Activated T-helper 17 cell treated with anti-CD3 and anti-CD28 coated beads, Interleukin-2, amount 50 U/mL, for 72 hours (primary cell): ENCODE results near the gene FETUB. TPM values are rescaled to one million over a fixed set of nuclear protein-coding genes. Genes with fewer than 3 reads are reported as not detected.
A peak's percentile ranks its signal among the peaks of the same experiment; 100 is the strongest.

Experiments
- ATAC-seq: fragments of 150-1000 bp; cut with Tn5 transposase; replicated peaks from 2 replicates; pipeline ENCODE4 v1.10.0; 2021; ENCODE audit warnings: mild to moderate bottlenecking, moderate library complexity
- H3K27ac Mint-ChIP-seq: one replicate; pipeline ENCODE4 v1.8.0; 2022; ENCODE audit warnings: mixed read lengths
- H3K27me3 Mint-ChIP-seq: one replicate; pipeline ENCODE4 v1.8.0; 2022; ENCODE audit warnings: mixed read lengths
- H3K36me3 Mint-ChIP-seq: one replicate; pipeline ENCODE4 v1.8.0; 2022; ENCODE audit warnings: low read depth, mild to moderate bottlenecking, mixed read lengths
- H3K4me1 Mint-ChIP-seq: one replicate; pipeline ENCODE4 v1.8.0; 2022; ENCODE audit warnings: mixed read lengths
- H3K4me3 Mint-ChIP-seq: one replicate; pipeline ENCODE4 v1.8.0; 2022; ENCODE audit warnings: mild to moderate bottlenecking, mixed read lengths
- H3K9me3 Mint-ChIP-seq: one replicate; pipeline ENCODE4 v1.8.0; 2022; ENCODE audit warnings: mixed read lengths
- total RNA-seq, 2 donors: library from RNA; stranded (reverse); gene quantifications; one replicate each; pipeline ENCODE4 v1.2.3, GENCODE V29; 2022

FETUB gene
- total RNA-seq, 2 donors from 2014 or later = not detected

GRCh38 chr3:186638259-186638658 is 1.9 kb upstream of the FETUB start:
- no peak overlapping the region for H3K27ac Mint-ChIP-seq
- peaks cover 18% of the 10 kb centered on the region for H3K27me3 Mint-ChIP-seq
- H3K4me1 Mint-ChIP-seq = no peaks in the 10 kb centered on the region
- H3K9me3 Mint-ChIP-seq = no peaks in the 10 kb centered on the region
- no peak for ATAC-seq
- no peak overlapping the region for H3K4me3 Mint-ChIP-seq
- no peaks in the 10 kb centered on the region for H3K36me3 Mint-ChIP-seq

- H3K4me3 Mint-ChIP-seq = no peak overlapping the region
- H3K36me3 Mint-ChIP-seq = no peaks in the 10 kb centered on the region
- no peak for ATAC-seq
- no peaks in the 10 kb centered on the region for H3K4me1 Mint-ChIP-seq
- H3K9me3 Mint-ChIP-seq = no peaks in the 10 kb centered on the region
- H3K27me3 Mint-ChIP-seq = peaks cover 21% of the 10 kb centered on the region
- H3K27ac Mint-ChIP-seq = no peak overlapping the region
Measured at GRCh38 chr3:186640473-186640818, 247 bp downstream of the FETUB start.

GRCh38 chr3:186640929-186641328 is 730 bp downstream of the FETUB start:
- Mint-ChIP-seq H3K27ac (no peak overlapping the region), H3K27me3 (peaks cover 21% of the 10 kb centered on the region), H3K36me3 (no peaks in the 10 kb centered on the region), H3K9me3 (no peaks in the 10 kb centered on the region), H3K4me3 (no peak overlapping the region), H3K4me1 (no peaks in the 10 kb centered on the region)
- no peak for ATAC-seq

- H3K4me1 Mint-ChIP-seq = no peaks in the 10 kb centered on the region
- no peak overlapping the region for H3K4me3 Mint-ChIP-seq
- H3K9me3 Mint-ChIP-seq = no peaks in the 10 kb centered on the region
- peaks cover 22% of the 10 kb centered on the region for H3K27me3 Mint-ChIP-seq
- peak; percentile 64 for ATAC-seq
- no peaks in the 10 kb centered on the region for H3K36me3 Mint-ChIP-seq
- no peak overlapping the region for H3K27ac Mint-ChIP-seq
Measured at GRCh38 chr3:186642014-186642413, 1.8 kb downstream of the FETUB start.

- Mint-ChIP-seq H3K9me3 (no peaks in the 10 kb centered on the region), H3K27me3 (peaks cover 21% of the 10 kb centered on the region), H3K27ac (no peak overlapping the region), H3K4me1 (no peaks in the 10 kb centered on the region), H3K36me3 (no peaks in the 10 kb centered on the region), H3K4me3 (no peak overlapping the region)
- peak; percentile 90 for ATAC-seq
Measured at GRCh38 chr3:186643493-186643892, 3.3 kb downstream of the FETUB start.

- Mint-ChIP-seq H3K36me3 (no peaks in the 10 kb centered on the region), H3K27me3 (peaks cover 21% of the 10 kb centered on the region), H3K4me1 (no peaks in the 10 kb centered on the region), H3K9me3 (no peaks in the 10 kb centered on the region), H3K4me3 (no peak overlapping the region), H3K27ac (no peak overlapping the region)
- ATAC-seq = no peak
Measured at GRCh38 chr3:186644683-186645082, 4.5 kb downstream of the FETUB start.

GRCh38 chr3:186646106-186646505 is 5.9 kb downstream of the FETUB start:
- Mint-ChIP-seq H3K36me3 (no peaks in the 10 kb centered on the region), H3K27ac (no peak overlapping the region), H3K4me3 (no peak overlapping the region), H3K4me1 (no peaks in the 10 kb centered on the region), H3K9me3 (no peaks in the 10 kb centered on the region), H3K27me3 (peaks cover 16% of the 10 kb centered on the region)
- ATAC-seq = no peak

- Mint-ChIP-seq H3K36me3 (no peaks in the 10 kb centered on the region), H3K4me1 (no peaks in the 10 kb centered on the region), H3K27ac (no peak overlapping the region), H3K27me3 (peaks cover 16% of the 10 kb centered on the region), H3K9me3 (no peaks in the 10 kb centered on the region), H3K4me3 (no peak overlapping the region)
- no peak for ATAC-seq
Measured at GRCh38 chr3:186646841-186647240, 6.6 kb downstream of the FETUB start.

GRCh38 chr3:186648851-186649250 is 8.7 kb downstream of the FETUB start:
- Mint-ChIP-seq H3K27ac (no peak overlapping the region), H3K27me3 (peaks cover 17% of the 10 kb centered on the region), H3K9me3 (no peaks in the 10 kb centered on the region), H3K4me1 (no peaks in the 10 kb centered on the region), H3K36me3 (no peaks in the 10 kb centered on the region), H3K4me3 (no peak overlapping the region)
- no peak for ATAC-seq

- Mint-ChIP-seq H3K9me3 (no peaks in the 10 kb centered on the region), H3K36me3 (no peaks in the 10 kb centered on the region), H3K4me1 (no peaks in the 10 kb centered on the region), H3K27me3 (peaks cover 14% of the 10 kb centered on the region), H3K4me3 (no peak overlapping the region), H3K27ac (no peak overlapping the region)
- no peak for ATAC-seq
Measured at GRCh38 chr3:186651678-186652215, 11.5 kb downstream of the FETUB start.

- Mint-ChIP-seq H3K4me1 (no peaks in the 10 kb centered on the region), H3K27ac (no peak overlapping the region)
- no peak for ATAC-seq
Measured at GRCh38 chr3:186653080-186653707, 13.0 kb downstream of the FETUB start.

GRCh38 chr3:186653984-186654383 is 13.8 kb downstream of the FETUB start:
- no peak overlapping the region for H3K4me3 Mint-ChIP-seq
- no peak for ATAC-seq
- H3K4me1 Mint-ChIP-seq = no peaks in the 10 kb centered on the region
- H3K27me3 Mint-ChIP-seq = peaks cover 24% of the 10 kb centered on the region
- no peaks in the 10 kb centered on the region for H3K9me3 Mint-ChIP-seq
- no peak overlapping the region for H3K27ac Mint-ChIP-seq
- H3K36me3 Mint-ChIP-seq = no peaks in the 10 kb centered on the region

More at GRCh38 chr3:186653080-186653707, 13.0 kb downstream of the FETUB start:
- Mint-ChIP-seq H3K4me3 (no peak overlapping the region), H3K36me3 (no peaks in the 10 kb centered on the region), H3K9me3 (no peaks in the 10 kb centered on the region), H3K27me3 (peaks cover 17% of the 10 kb centered on the region)

- Mint-ChIP-seq H3K4me3 (no peak overlapping the region), H3K27ac (no peak overlapping the region), H3K4me1 (no peaks in the 10 kb centered on the region), H3K27me3 (peaks cover 14% of the 10 kb centered on the region), H3K9me3 (no peaks in the 10 kb centered on the region), H3K36me3 (no peaks in the 10 kb centered on the region)
- no peak for ATAC-seq
Measured at GRCh38 chr3:186663361-186664118, 23.3 kb downstream of the FETUB start.

- no peaks in the 10 kb centered on the region for H3K36me3 Mint-ChIP-seq
- ATAC-seq = no peak
Measured at GRCh38 chr3:186664119-186664495, 23.9 kb downstream of the FETUB start.

GRCh38 chr3:186664506-186664905 is 24.3 kb downstream of the FETUB start:
- H3K36me3 Mint-ChIP-seq = no peaks in the 10 kb centered on the region
- no peak for ATAC-seq
- no peak overlapping the region for H3K4me3 Mint-ChIP-seq
- peaks cover 5% of the 10 kb centered on the region for H3K27me3 Mint-ChIP-seq
- peaks cover 4% of the 10 kb centered on the region for H3K4me1 Mint-ChIP-seq
- no peak overlapping the region for H3K27ac Mint-ChIP-seq
- H3K9me3 Mint-ChIP-seq = no peaks in the 10 kb centered on the region

More at GRCh38 chr3:186664119-186664495, 23.9 kb downstream of the FETUB start:
- peaks cover 9% of the 10 kb centered on the region for H3K27me3 Mint-ChIP-seq
- no peak overlapping the region for H3K4me3 Mint-ChIP-seq
- H3K9me3 Mint-ChIP-seq = no peaks in the 10 kb centered on the region
- H3K27ac Mint-ChIP-seq = no peak overlapping the region
- H3K4me1 Mint-ChIP-seq = peaks cover under 1% of the 10 kb centered on the region
